K562 (cell line): ENCODE measurements around the gene CSDE1. TPM values are rescaled to one million over a fixed set of nuclear protein-coding genes. Genes with fewer than 3 reads are reported as not detected.

Source experiments
- ELF2 ChIP-seq: fragments of 250-450 bp; sonication (Bioruptor Pico); IDR thresholded peaks from 2 replicates; pipeline ENCODE4 v1.5.0; 2021; ENCODE audit warnings: mild to moderate bottlenecking
- HDAC2 ChIP-seq: fragments of 450-650 bp; IDR thresholded peaks from 2 replicates; pipeline ENCODE4 v1.6.1; 2016; ENCODE audit warnings: mild to moderate bottlenecking
- HDGF ChIP-seq: fragments of 450-650 bp; IDR thresholded peaks from 2 replicates; pipeline ENCODE4 v1.6.1; 2016
- MAFF ChIP-seq: IDR thresholded peaks from 2 replicates; pipeline ENCODE4 v1.6.1; 2012; ENCODE audit warnings: low read length, improper control_type of control experiment
- MAFG ChIP-seq: fragments of 450-650 bp; conservative IDR thresholded peaks from 2 replicates; pipeline ENCODE4 v1.6.1; 2016; ENCODE audit warnings: missing genetic modification characterization, missing compliant biosample characterization
- NFE2L1 ChIP-seq: fragments of 450-650 bp; IDR thresholded peaks from 2 replicates; pipeline ENCODE4 v1.6.1; 2016; ENCODE audit warnings: missing genetic modification characterization, low read depth, mild to moderate bottlenecking, missing compliant biosample characterization, moderate library complexity, borderline replicate concordance
- RBM34 ChIP-seq: fragments of 200-400 bp; formaldehyde crosslinking; IDR thresholded peaks from 2 replicates; pipeline ENCODE4 v1.6.1; 2018; ENCODE audit warnings: low read length, borderline replicate concordance; ENCODE audit not compliant: insufficient read depth
- TAL1 ChIP-seq: fragments of 450-650 bp; IDR thresholded peaks from 2 replicates; pipeline ENCODE4 v1.6.1; 2016; ENCODE audit warnings: mild to moderate bottlenecking
- YY1 ChIP-seq, 3 experiments: IDR thresholded peaks; 2 replicates each; pipeline ENCODE4 v1.6.1; 2011; ENCODE audit warnings: low read length in 2 of 3, mild to moderate bottlenecking in 2 of 3, moderate library complexity in 2 of 3, borderline replicate concordance in 1 of 3, control low read depth in 1 of 3, low read depth in 1 of 3; ENCODE audit not compliant: insufficient read depth in 3 of 3, insufficient replicate concordance in 2 of 3, control insufficient read depth in 1 of 3, insufficient read length in 1 of 3; ENCODE audit errors: extremely low read depth in 1 of 3
- ZNF134 ChIP-seq: fragments of 250-450 bp; sonication (Bioruptor Pico); conservative IDR thresholded peaks from 2 replicates; pipeline ENCODE4 v1.4.0; 2020
- ZNF232 ChIP-seq: sonication (generic); formaldehyde crosslinking; IDR thresholded peaks from 2 replicates; pipeline ENCODE4 v1.8.0; 2022; ENCODE audit warnings: mild to moderate bottlenecking, missing genetic modification reagents
- ZNF609 ChIP-seq: sonication (generic); formaldehyde crosslinking; IDR thresholded peaks from 2 replicates; pipeline ENCODE4 v1.8.1; 2023; ENCODE audit warnings: missing genetic modification reagents, mild to moderate bottlenecking, borderline replicate concordance
- polyA plus RNA-seq, 8 experiments: library from polyadenylated mRNA; depleted of rRNA in 4 of 8; stranded (reverse) in 5 of 8; unstranded in 3 of 8; fragments of >200 nt; fragmentation: Nextera tagmentation in 2 of 8; fragmentation: Illumina TruSeq in 1 of 8; extraction: Ambion mirVana in 2 of 8; extraction: Trizol in 1 of 8; gene quantifications; 2 replicates each; pipeline versions ENCODE4 v1.2.1 to v1.2.3, GENCODE V29; 2011 to 2014; ENCODE audit warnings: inconsistent platforms in 1 of 8, missing spikeins in 1 of 8
- total RNA-seq, 7 experiments: library from RNA; depleted of rRNA in 6 of 7; stranded (reverse); fragments of >200 nt in 6 of 7; fragmentation: Illumina TruSeq in 2 of 7; extraction: Trizol in 2 of 7; gene quantifications; 2 replicates each; pipeline versions ENCODE4 v1.2.1 to v1.2.3, GENCODE V29; 2011 to 2021; ENCODE audit warnings: low replicate concordance in 1 of 7
- TF ChIP-seq, protein P1 (sequence below): fragments of 250-450 bp; sonication (Bioruptor Pico); IDR thresholded peaks from 2 replicates; pipeline ENCODE4 v1.5.0; 2021; ENCODE audit warnings: mild to moderate bottlenecking, moderate library complexity
- TF ChIP-seq, protein P2 (sequence below), 2 experiments: fragments of 150-350 bp in 1 of 2; IDR thresholded peaks; 2 replicates each; pipeline ENCODE4 v1.6.1; 2012 to 2016; ENCODE audit warnings: low read depth in 2 of 2, low read length in 2 of 2, mild to moderate bottlenecking in 1 of 2, moderate library complexity in 1 of 2

CSDE1 gene
- total and polyA plus RNA-seq, 9 of the 15 experiments (the other 6 are each of a cell fraction or from before 2014, with no cell fraction given): 174 to 538 (median 403) TPM

GRCh38 chr1:114780344-114781226 lies 22.8 kb upstream of the CSDE1 start, which contains the start of gene SIKE1 (continued):
- TF ChIP-seq, protein P1, sequence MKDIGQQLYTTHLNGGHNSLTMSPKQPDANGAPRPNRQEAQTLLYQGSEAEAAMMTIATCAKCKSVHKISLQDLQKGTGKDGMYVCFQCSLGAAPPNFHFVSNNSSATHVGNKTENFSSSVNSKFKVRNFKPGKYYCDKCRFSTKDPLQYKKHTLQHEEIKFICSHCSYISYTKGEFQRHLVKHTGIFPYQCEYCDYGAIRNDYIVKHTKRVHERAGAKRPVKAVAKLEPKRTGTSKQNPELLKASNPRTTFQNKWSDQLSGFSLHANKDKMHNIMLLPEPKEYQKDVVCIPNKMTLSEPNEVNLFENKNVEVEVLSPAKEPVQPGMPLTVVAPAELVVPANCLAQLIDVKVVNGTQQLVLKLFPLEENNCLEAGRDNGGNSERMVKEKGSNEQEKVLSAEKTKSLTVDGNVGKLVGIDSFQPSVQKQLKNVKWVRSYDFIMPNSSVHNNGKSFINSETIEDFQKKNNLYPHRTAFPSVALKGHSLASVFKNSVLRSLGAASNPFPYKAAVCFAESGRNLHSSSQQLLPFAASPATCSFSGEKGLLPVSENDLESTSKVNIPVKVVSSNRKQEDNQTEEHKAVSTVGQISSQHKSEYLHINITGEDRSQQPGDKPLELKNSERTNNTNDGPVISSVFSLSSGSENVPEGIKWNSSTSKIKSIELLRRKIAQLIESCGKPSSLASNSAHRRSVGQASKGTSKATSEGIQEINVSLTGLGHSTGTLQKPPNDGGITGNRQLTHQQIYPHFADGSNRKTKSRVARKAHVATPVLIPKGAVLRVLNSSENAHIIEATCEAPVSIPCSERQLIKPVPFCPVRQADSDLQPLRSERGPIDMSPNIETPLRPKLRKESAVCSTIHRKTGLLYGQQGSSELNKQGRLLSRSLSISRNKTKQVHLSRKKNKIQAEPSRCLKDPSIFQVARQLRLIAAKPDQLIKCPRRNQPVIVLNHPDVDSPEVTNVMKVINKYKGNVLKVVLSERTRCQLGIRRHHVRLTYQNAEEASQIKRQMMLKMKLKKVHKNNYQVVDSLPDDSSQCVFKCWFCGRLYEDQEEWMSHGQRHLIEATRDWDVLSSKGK: no peak
- TF ChIP-seq HDAC2: no peak; the same call in 1 of the 2 replicates
- TF ChIP-seq NFE2L1 (tag): no peak
- TF ChIP-seq HDGF: peak; percentile 77
- peak; percentile 3; the same call in 1 of the 2 replicates for TF ChIP-seq TAL1
- TF ChIP-seq MAFG (tag): no peak
- TF ChIP-seq ELF2: 0 out of 2 replicates have a peak, but pooled peaks have one; percentile 36
- no peak for TF ChIP-seq RBM34
- no peak; the same call in 1 of the 2 replicates for TF ChIP-seq ZNF609 (CRISPR knock-in tag)
- peak in 2 of 3 experiments; percentile 57 to 61 for TF ChIP-seq YY1 (IDR thresholded peaks at IDR 0.05; ENCODE audit: borderline replicate concordance in 1 of 3, control insufficient read depth in 1 of 3, extremely low read depth in 1 of 3, insufficient read depth in 3 of 3, insufficient read length in 1 of 3, insufficient replicate concordance in 2 of 3, low read depth in 1 of 3, low read length in 2 of 3)
- TF ChIP-seq, protein P2, sequence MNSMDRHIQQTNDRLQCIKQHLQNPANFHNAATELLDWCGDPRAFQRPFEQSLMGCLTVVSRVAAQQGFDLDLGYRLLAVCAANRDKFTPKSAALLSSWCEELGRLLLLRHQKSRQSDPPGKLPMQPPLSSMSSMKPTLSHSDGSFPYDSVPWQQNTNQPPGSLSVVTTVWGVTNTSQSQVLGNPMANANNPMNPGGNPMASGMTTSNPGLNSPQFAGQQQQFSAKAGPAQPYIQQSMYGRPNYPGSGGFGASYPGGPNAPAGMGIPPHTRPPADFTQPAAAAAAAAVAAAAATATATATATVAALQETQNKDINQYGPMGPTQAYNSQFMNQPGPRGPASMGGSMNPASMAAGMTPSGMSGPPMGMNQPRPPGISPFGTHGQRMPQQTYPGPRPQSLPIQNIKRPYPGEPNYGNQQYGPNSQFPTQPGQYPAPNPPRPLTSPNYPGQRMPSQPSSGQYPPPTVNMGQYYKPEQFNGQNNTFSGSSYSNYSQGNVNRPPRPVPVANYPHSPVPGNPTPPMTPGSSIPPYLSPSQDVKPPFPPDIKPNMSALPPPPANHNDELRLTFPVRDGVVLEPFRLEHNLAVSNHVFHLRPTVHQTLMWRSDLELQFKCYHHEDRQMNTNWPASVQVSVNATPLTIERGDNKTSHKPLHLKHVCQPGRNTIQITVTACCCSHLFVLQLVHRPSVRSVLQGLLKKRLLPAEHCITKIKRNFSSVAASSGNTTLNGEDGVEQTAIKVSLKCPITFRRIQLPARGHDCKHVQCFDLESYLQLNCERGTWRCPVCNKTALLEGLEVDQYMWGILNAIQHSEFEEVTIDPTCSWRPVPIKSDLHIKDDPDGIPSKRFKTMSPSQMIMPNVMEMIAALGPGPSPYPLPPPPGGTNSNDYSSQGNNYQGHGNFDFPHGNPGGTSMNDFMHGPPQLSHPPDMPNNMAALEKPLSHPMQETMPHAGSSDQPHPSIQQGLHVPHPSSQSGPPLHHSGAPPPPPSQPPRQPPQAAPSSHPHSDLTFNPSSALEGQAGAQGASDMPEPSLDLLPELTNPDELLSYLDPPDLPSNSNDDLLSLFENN (IDR thresholded peaks at IDR 0.05; ENCODE audit: low read depth in 2 of 2, low read length in 2 of 2): 0 out of 4 replicates have a peak, but pooled peaks of 1 of the 2 experiments have one; percentile 27
- TF ChIP-seq ZNF134 (CRISPR knock-in tag): no peak
- no peak for TF ChIP-seq ZNF232 (CRISPR knock-in tag)
- no peak for TF ChIP-seq MAFF
